ENCODE measurements around the gene PRR12.
A peak's percentile ranks its signal among the peaks of the same experiment; 100 is the strongest.
"Not testable (repeated sequence)": the region's sequence is repeated elsewhere in the genome, so short reads cannot be mapped to it uniquely, and the experiment has no call there.

Gene PRR12

DNA sequence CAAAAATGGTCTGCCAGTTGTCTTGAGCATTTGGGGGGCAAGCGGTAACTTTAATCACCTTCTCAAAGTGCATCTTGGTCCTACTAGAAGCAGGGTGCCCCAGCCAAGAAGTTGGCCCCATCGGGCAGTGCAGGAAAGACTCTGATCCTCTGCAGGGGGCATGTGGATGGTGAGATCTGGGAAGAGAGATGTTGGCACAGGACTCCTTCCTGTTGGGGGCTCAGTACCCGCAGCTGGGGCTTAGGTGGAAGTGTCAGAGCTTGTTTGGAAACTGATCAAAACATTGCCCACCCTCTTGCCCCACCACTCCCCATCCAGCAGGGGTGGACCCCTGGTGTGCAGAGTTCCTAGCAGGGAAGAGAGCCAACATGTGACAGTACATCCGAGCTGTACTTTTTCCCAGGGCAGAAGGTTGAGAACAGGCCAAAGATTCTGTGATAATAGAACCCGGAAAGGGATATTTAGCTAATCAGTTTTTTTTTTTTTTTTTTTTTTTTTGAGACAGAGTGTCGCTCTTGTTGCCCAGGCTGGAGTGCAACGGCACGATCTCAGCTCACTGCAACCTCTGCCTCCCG lies 40.1 kb downstream of the PRR12 start:
- Histone ChIP-seq H3K4me1 (ENCODE audit: control insufficient read depth in 5 of 5, insufficient read depth in 5 of 5, low read length in 5 of 5) (peaks cover 7 to 34% (median 22%) of the 10 kb centered on the region in 5 donors), H3K4me3 (ENCODE audit: low read depth in 1 of 5, low read length in 5 of 5) (peak overlapping the region in 1 of 5 donors; percentile 4), H3K27ac (ENCODE audit: low read depth, low read length) (no peak overlapping the region), H3K9me3 (ENCODE audit: control insufficient read depth in 5 of 5, low read length in 5 of 5) (no peaks in the 10 kb centered on the region), H3K36me3 (ENCODE audit: control insufficient read depth in 5 of 5, insufficient read depth in 5 of 5, low read length in 5 of 5) (peaks cover 0 to 26% (median 22%) of the 10 kb centered on the region in 5 donors), H3K9ac (ENCODE audit: low read length in 5 of 5) (peak overlapping the region in 1 of 5 donors; percentile 84), H3K27me3 (ENCODE audit: control insufficient read depth in 5 of 5, insufficient read depth in 4 of 5, low read length in 5 of 5) (no peaks in the 10 kb centered on the region)

- no peaks in the 10 kb centered on the region for H3K27me3 ChIP-seq (ENCODE audit: control insufficient read depth in 5 of 5, insufficient read depth in 4 of 5, low read length in 5 of 5)
- no peaks in the 10 kb centered on the region for H3K9me3 ChIP-seq (ENCODE audit: control insufficient read depth in 5 of 5, low read length in 5 of 5)
- H3K27ac ChIP-seq (ENCODE audit: low read depth, low read length): no peak overlapping the region
- peaks cover 7 to 39% (median 25%) of the 10 kb centered on the region in 5 donors for H3K4me1 ChIP-seq (ENCODE audit: control insufficient read depth in 5 of 5, insufficient read depth in 5 of 5, low read length in 5 of 5)
- peaks cover 0 to 28% (median 22%) of the 10 kb centered on the region in 5 donors for H3K36me3 ChIP-seq (ENCODE audit: control insufficient read depth in 5 of 5, insufficient read depth in 5 of 5, low read length in 5 of 5)
- no peak overlapping the region for H3K9ac ChIP-seq (ENCODE audit: low read length in 5 of 5)
- H3K4me3 ChIP-seq (ENCODE audit: low read depth in 1 of 5, low read length in 5 of 5): no peak overlapping the region
These were observed 40.7 kb downstream of the PRR12 start for GRCh38 chr19:49631610-49632192.

DNA sequence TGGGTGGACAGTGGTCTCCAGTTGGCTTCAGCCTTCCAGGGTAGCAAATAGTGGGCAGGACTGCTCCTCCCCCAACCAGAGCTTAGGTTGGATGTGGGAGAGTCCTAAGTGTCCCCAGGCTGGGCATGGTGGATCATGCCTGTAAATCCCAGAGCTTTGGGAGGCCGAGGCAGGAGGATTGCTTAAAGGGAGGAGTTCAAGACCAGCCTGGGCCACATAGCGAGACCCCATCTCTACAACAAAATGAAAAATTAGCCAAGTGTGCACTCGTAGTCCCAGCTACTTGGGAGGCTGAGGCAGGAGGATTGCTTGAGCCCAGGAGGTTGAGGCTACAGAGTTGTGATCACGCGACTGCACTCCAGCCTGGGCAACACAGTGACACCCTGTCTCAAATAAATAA lies 41.6 kb downstream of the PRR12 start:
- peaks cover 0 to 24% (median 17%) of the 10 kb centered on the region in 5 donors for H3K36me3 ChIP-seq (ENCODE audit: control insufficient read depth in 5 of 5, insufficient read depth in 5 of 5, low read length in 5 of 5)
- H3K27ac ChIP-seq (ENCODE audit: low read depth, low read length): no peak overlapping the region
- no peaks in the 10 kb centered on the region for H3K9me3 ChIP-seq (ENCODE audit: control insufficient read depth in 5 of 5, low read length in 5 of 5)
- no peak overlapping the region for H3K9ac ChIP-seq (ENCODE audit: low read length in 5 of 5)
- no peaks in the 10 kb centered on the region for H3K27me3 ChIP-seq (ENCODE audit: control insufficient read depth in 5 of 5, insufficient read depth in 4 of 5, low read length in 5 of 5)
- H3K4me3 ChIP-seq (ENCODE audit: low read depth in 1 of 5, low read length in 5 of 5): no peak overlapping the region
- H3K4me1 ChIP-seq (ENCODE audit: control insufficient read depth in 5 of 5, insufficient read depth in 5 of 5, low read length in 5 of 5): peaks cover 7 to 42% (median 27%) of the 10 kb centered on the region in 5 donors

GRCh38 chr19:49633273-49633672 lies 42.3 kb downstream of the PRR12 start:
- H3K27me3 ChIP-seq (ENCODE audit: control insufficient read depth in 5 of 5, insufficient read depth in 4 of 5, low read length in 5 of 5); H3K9me3 ChIP-seq (ENCODE audit: control insufficient read depth in 5 of 5, low read length in 5 of 5); H3K4me3 ChIP-seq (ENCODE audit: low read depth in 1 of 5, low read length in 5 of 5); H3K9ac ChIP-seq (ENCODE audit: low read length in 5 of 5); H3K27ac ChIP-seq (ENCODE audit: low read depth, low read length): not testable (repeated sequence)
- Histone ChIP-seq H3K4me1 (ENCODE audit: control insufficient read depth in 5 of 5, insufficient read depth in 5 of 5, low read length in 5 of 5) (peaks cover 7 to 49% (median 34%) of the 10 kb centered on the region in 5 donors), H3K36me3 (ENCODE audit: control insufficient read depth in 5 of 5, insufficient read depth in 5 of 5, low read length in 5 of 5) (peaks cover 0 to 20% (median 17%) of the 10 kb centered on the region in 5 donors)

- H3K4me1 ChIP-seq (ENCODE audit: control insufficient read depth in 5 of 5, insufficient read depth in 5 of 5, low read length in 5 of 5): peaks cover 17 to 54% (median 42%) of the 10 kb centered on the region in 5 donors
These were observed 44.7 kb downstream of the PRR12 start for GRCh38 chr19:49635530-49636232.

DNA sequence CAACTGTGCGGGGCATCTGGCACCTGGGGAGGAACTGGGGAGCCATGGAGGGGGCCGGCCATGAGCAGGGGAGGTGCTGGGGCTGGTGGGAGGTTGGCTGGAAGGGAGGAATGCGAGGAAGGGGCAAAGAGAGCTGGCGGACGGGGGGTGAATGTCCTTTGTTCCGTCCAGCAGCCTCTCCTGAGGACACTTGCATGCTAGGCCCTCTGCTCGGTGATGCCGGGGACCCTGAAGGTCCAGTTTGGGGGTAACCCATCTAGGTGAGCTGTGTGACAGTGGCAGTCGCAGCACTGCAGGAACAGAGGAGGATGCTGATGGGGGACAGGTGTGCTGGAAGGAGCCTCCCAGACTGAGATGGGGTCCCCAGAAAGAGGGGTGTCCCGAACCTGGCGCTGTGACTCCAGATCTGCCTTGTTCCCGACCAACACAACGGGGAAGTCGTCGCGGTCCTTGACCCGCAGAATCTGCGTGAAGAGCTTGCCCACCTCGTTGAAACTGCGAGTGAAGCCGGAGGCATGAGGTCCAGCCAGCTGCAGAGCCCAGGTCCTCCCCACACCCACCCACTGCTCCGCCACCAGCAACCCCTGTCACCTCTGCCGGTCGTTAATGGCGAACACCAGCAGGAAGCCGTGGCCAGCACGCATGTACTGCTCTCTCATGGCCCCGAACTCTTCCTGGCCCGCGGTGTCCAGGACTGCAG lies 45.4 kb downstream of the PRR12 start:
- peaks cover 14 to 55% (median 40%) of the 10 kb centered on the region in 5 donors for H3K4me1 ChIP-seq (ENCODE audit: control insufficient read depth in 5 of 5, insufficient read depth in 5 of 5, low read length in 5 of 5)
- no peak overlapping the region for H3K27ac ChIP-seq (ENCODE audit: low read depth, low read length)
- H3K27me3 ChIP-seq (ENCODE audit: control insufficient read depth in 5 of 5, insufficient read depth in 4 of 5, low read length in 5 of 5): peaks cover 0 to 5% (median 0%) of the 10 kb centered on the region in 5 donors
- no peak overlapping the region for H3K4me3 ChIP-seq (ENCODE audit: low read depth in 1 of 5, low read length in 5 of 5)
- H3K36me3 ChIP-seq (ENCODE audit: control insufficient read depth in 5 of 5, insufficient read depth in 5 of 5, low read length in 5 of 5): peaks cover 0 to 20% (median 17%) of the 10 kb centered on the region in 5 donors
- no peaks in the 10 kb centered on the region for H3K9me3 ChIP-seq (ENCODE audit: control insufficient read depth in 5 of 5, low read length in 5 of 5)
- no peak overlapping the region for H3K9ac ChIP-seq (ENCODE audit: low read length in 5 of 5)

More at GRCh38 chr19:49635530-49636232, 44.7 kb downstream of the PRR12 start:
- H3K4me3 ChIP-seq (ENCODE audit: low read depth in 1 of 5, low read length in 5 of 5): no peak overlapping the region
- peak overlapping the region in 1 of 5 donors; percentile 13 for H3K9ac ChIP-seq (ENCODE audit: low read length in 5 of 5)
- H3K27me3 ChIP-seq (ENCODE audit: control insufficient read depth in 5 of 5, insufficient read depth in 4 of 5, low read length in 5 of 5): peaks cover 0 to 5% (median 0%) of the 10 kb centered on the region in 5 donors
- H3K36me3 ChIP-seq (ENCODE audit: control insufficient read depth in 5 of 5, insufficient read depth in 5 of 5, low read length in 5 of 5): peaks cover 0 to 20% (median 17%) of the 10 kb centered on the region in 5 donors
- peak overlapping the region; percentile 57 for H3K27ac ChIP-seq (ENCODE audit: low read depth, low read length)
- H3K9me3 ChIP-seq (ENCODE audit: control insufficient read depth in 5 of 5, low read length in 5 of 5): no peaks in the 10 kb centered on the region

DNA sequence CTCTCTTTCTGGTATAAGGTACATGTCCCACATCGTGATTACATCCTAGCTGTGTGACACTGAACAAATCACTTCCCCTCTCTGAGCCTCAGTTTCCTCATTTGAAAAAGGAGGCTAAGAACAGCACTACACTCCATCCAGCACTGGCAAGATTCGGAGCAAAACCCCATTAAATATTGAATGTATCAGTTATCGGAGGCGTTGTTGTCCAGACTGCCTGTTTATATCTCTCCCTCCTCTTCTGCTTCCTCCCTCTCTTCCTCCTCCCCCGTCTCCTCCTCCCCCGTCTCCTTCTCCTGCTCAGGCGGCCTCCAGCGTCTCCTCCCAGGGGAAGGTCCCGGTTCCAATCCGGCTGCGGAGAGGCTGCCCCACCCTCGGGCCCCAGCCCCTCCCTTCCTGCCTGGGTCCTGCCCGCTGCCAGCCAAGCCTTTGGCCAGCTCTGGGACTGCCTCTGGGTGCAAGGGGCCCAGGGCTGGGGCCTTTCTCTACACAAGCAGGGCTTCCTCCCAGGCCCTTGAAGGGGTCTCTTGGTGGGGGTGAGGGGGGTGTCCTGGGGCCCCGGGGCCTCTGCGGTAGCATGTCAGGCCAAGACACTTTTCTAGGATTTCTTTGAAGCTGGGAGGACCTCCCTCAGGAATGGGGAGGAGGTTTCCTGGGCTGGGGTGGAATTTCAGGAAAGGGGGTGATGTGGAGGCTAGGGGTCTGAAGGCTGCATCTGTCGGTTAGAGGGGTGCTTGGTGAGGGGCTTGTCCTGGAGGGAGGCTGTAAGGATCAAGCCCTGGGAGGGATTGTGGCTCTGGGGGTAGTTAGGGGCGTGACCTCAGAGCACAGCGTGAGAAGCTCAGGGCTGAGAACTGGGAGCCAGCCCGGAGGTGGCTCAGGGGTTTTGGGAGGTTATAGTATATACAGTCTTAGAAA lies 47.1 kb downstream of the PRR12 start:
- H3K9me3 ChIP-seq (ENCODE audit: control insufficient read depth in 5 of 5, low read length in 5 of 5): no peaks in the 10 kb centered on the region
- peaks cover 0 to 5% (median 0%) of the 10 kb centered on the region in 5 donors for H3K27me3 ChIP-seq (ENCODE audit: control insufficient read depth in 5 of 5, insufficient read depth in 4 of 5, low read length in 5 of 5)
- peak overlapping the region; percentile 55 to 89 (median 84) for H3K4me3 ChIP-seq (ENCODE audit: low read depth in 1 of 5, low read length in 5 of 5)
- H3K9ac ChIP-seq (ENCODE audit: low read length in 5 of 5): peak overlapping the region; percentile 55 to 75 (median 65)
- peaks cover 17 to 60% (median 49%) of the 10 kb centered on the region in 5 donors for H3K4me1 ChIP-seq (ENCODE audit: control insufficient read depth in 5 of 5, insufficient read depth in 5 of 5, low read length in 5 of 5)
- H3K36me3 ChIP-seq (ENCODE audit: control insufficient read depth in 5 of 5, insufficient read depth in 5 of 5, low read length in 5 of 5): peaks cover 0 to 20% (median 17%) of the 10 kb centered on the region in 5 donors
- peak overlapping the region; percentile 100 for H3K27ac ChIP-seq (ENCODE audit: low read depth, low read length)

- Histone ChIP-seq H3K4me1 (ENCODE audit: control insufficient read depth in 5 of 5, insufficient read depth in 5 of 5, low read length in 5 of 5) (peaks cover 17 to 69% (median 60%) of the 10 kb centered on the region in 5 donors), H3K9ac (ENCODE audit: low read length in 5 of 5) (peak overlapping the region in 4 of 5 donors; percentile 77 to 93 (median 86)), H3K9me3 (ENCODE audit: control insufficient read depth in 5 of 5, low read length in 5 of 5) (no peaks in the 10 kb centered on the region), H3K27ac (ENCODE audit: low read depth, low read length) (peak overlapping the region; percentile 100), H3K27me3 (ENCODE audit: control insufficient read depth in 5 of 5, insufficient read depth in 4 of 5, low read length in 5 of 5) (peaks cover 0 to 5% (median 0%) of the 10 kb centered on the region in 5 donors), H3K36me3 (ENCODE audit: control insufficient read depth in 5 of 5, insufficient read depth in 5 of 5, low read length in 5 of 5) (peaks cover 0 to 20% (median 17%) of the 10 kb centered on the region in 5 donors), H3K4me3 (ENCODE audit: low read depth in 1 of 5, low read length in 5 of 5) (peak overlapping the region; percentile 77 to 89 (median 85))
These were observed 48.6 kb downstream of the PRR12 start for GRCh38 chr19:49639401-49640112.

All from subcutaneous abdominal adipose tissue (tissue), 5 donors.